ENCODE measurements around the gene TANK. TPM values are rescaled to one million over a fixed set of nuclear protein-coding genes. Genes with fewer than 3 reads are reported as not detected.

TANK gene
- total and polyA plus RNA-seq, 2 donors (not counting 3 experiments of a cell fraction or from before 2014, with no cell fraction given) = 33.3 to 83.2 TPM

DNA sequence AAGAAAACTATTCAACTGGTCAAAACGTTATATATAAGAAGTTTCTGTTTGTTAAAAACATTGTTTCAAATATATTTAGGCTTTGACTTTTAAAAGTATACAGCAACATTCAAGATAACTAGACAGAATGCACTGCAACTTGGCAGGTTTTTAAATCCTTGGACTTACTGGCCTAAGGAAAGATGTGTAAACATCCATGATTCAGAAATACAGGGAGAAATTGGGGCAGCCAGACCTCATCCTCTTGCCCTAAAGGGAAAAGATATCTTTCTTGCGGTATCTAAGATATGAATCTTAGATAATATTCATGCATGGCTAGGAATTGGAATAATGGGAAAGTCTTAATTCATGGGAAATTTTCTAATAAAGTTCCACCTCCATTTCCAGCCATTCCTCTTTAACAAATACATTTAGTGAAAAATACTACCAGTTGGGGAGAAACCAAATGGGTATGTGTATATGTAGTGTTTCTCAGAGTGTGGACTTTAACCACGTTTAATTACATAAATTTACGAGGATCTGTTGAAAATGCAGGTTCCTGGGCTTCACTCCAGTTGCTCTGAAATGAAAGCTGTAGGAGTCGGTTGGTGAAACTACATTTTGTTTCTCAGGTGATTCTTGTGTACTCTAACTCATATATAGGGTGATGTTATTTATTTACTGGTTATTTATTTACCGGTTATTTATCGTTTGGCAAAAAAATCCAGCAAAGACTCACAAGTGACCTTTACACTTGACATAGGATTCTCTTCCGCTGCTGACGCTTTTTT, 587 bp upstream of the TANK start:
- Histone ChIP-seq H3K79me2 (ENCODE audit: control insufficient read depth, insufficient read depth, low read length) (peaks cover 38% of the 10 kb centered on the region), H3K9me1 (replicated peaks; ENCODE audit: control insufficient read depth, extremely low read depth, insufficient read depth, low read length) (no peaks in the 10 kb centered on the region), H3K27me3 (ENCODE audit: control insufficient read depth in 2 of 2, insufficient read depth in 2 of 2, low read length in 2 of 2) (no peaks in the 10 kb centered on the region), H3K4me2 (ENCODE audit: insufficient read depth, low read length) (peak overlapping the region; percentile 82), H3K4me3 (replicated peaks in 1 of 3; ENCODE audit: insufficient read depth in 1 of 3, low read depth in 1 of 3, low read length in 3 of 3) (peak overlapping the region in 2 of 3 experiments; percentile 50 to 70), H3K4me1 (ENCODE audit: control insufficient read depth, extremely low read depth, insufficient read depth, low read length) (peaks cover 18% of the 10 kb centered on the region), H4K20me1 (replicated peaks; ENCODE audit: control insufficient read depth, extremely low read depth, insufficient read depth, low read length) (no peaks in the 10 kb centered on the region), H3K27ac (ENCODE audit: insufficient read depth, low read depth, low read length) (peak overlapping the region; percentile 24), H2AFZ (ENCODE audit: low read depth, low read length) (peak overlapping the region; percentile 62), H3K36me3 (ENCODE audit: control insufficient read depth in 2 of 2, extremely low read depth in 1 of 2, insufficient read depth in 2 of 2, low read length in 2 of 2) (peaks cover 0 to 3% of the 10 kb centered on the region in 2 experiments), H3K9ac (replicated peaks; ENCODE audit: extremely low read depth, insufficient read depth, low read length) (peak overlapping the region; percentile 12), H3K9me3 (replicated peaks; ENCODE audit: control insufficient read depth, insufficient read depth, low read length) (no peaks in the 10 kb centered on the region)
- no TSS peak for BruUV-seq (replicated peaks)
- no peak for FAIRE-seq
- POLR2A ChIA-PET = no interaction called here
- CTCF ChIA-PET = interaction anchor here (2.2 kb wide), 1 partner anchor 96 kb away, joined by 12 read pairs; no protein-coding TSS in a partner anchor
- no peak for TF ChIP-seq EZH2 (IDR thresholded peaks at IDR 0.05; ENCODE audit: borderline replicate concordance, low read depth, low read length, severe bottlenecking)
- TF ChIP-seq MYC (IDR thresholded peaks at IDR 0.05; ENCODE audit: low read depth, low read length) = no peak
- no peak for TF ChIP-seq FOS (IDR thresholded peaks at IDR 0.05; ENCODE audit: borderline replicate concordance, insufficient read depth, low read length)
- no peak for TF ChIP-seq MAX (IDR thresholded peaks at IDR 0.05; ENCODE audit: insufficient read depth, insufficient read length)
- TF ChIP-seq JUN (IDR thresholded peaks at IDR 0.05; ENCODE audit: borderline replicate concordance, insufficient read depth, insufficient read length, low read depth) = no peak
- no peak for TF ChIP-seq POLR2A (IDR thresholded peaks at IDR 0.05; ENCODE audit: low read depth, low read length)
- no peak for TF ChIP-seq POLR2AphosphoS5 (IDR thresholded peaks at IDR 0.05; ENCODE audit: insufficient read depth, low read depth, low read length)
- TF ChIP-seq GATA2 (IDR thresholded peaks at IDR 0.05; ENCODE audit: insufficient read depth, insufficient read length, low read depth, low read length) = no peak
- TF ChIP-seq CTCF (IDR thresholded peaks at IDR 0.05; ENCODE audit: extremely low read depth in 1 of 2, insufficient read depth in 1 of 2, low read depth in 1 of 2, low read length in 2 of 2) = no peak
- dilution Hi-C loops (cut with MboI; ENCODE audit: extremely low pct_ligation_motif_present, low sequenced_read_pairs) = no loop called here
- intact Hi-C loops (cut with micrococcal nuclease) = loop anchor here (1.0 to 5.0 kb wide), 4 partner anchors 24 to 96 kb away; no protein-coding TSS in a partner anchor
- peak; percentile 20 for DNase-seq (ENCODE audit: low read depth, low spot score)
